GM19351 (cell line): ENCODE data around the gene SLC27A6.
"Not testable (repeated sequence)": the region's sequence is repeated elsewhere in the genome, so short reads cannot be mapped to it uniquely, and the experiment has no call there.

Experiments used
- ATAC-seq: cut with Tn5 transposase; IDR thresholded peaks from one replicate; pipeline ENCODE4 v1.9.1; 2021; ENCODE audit warnings: mild to moderate bottlenecking, moderate library complexity; ENCODE audit not compliant: unreplicated experiment

Gene SLC27A6

GRCh38 chr5:128965011-128965637 lies at the start of gene SLC27A6:
TSS of gene SLC27A6 (plus strand) at chr5:128965488. CDS start at chr5:128966138, 650 bp downstream.
- no peak for ATAC-seq

GRCh38 chr5:128919542-128919941 lies 45.7 kb upstream of the SLC27A6 start:
- no peak for ATAC-seq

GRCh38 chr5:128920345-128921215 lies 44.7 kb upstream of the SLC27A6 start:
- no peak for ATAC-seq

GRCh38 chr5:128924299-128924698 lies 41.0 kb upstream of the SLC27A6 start:
- no peak for ATAC-seq

DNA sequence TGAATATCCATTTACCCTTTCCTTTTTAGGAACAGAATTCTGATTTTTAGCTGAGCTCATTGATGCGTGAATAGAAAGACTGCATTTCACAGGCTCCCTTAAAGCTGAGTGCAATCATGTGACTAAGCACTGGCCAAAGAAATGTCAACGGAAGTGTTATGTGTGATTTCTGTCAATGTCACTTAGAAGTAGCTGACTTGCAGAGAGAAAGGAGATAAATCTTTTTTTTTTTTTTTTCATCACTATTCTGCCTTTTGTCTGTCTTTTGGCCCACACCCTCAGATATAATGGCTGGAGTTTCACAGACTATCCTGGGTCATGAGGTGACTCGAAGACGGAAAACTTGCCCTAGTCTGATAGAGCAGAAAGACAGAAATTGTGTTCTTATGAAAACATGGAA lies 39.3 kb upstream of the SLC27A6 start:
- no peak for ATAC-seq

GRCh38 chr5:128927644-128928043 lies 37.6 kb upstream of the SLC27A6 start:
- ATAC-seq = no peak

DNA sequence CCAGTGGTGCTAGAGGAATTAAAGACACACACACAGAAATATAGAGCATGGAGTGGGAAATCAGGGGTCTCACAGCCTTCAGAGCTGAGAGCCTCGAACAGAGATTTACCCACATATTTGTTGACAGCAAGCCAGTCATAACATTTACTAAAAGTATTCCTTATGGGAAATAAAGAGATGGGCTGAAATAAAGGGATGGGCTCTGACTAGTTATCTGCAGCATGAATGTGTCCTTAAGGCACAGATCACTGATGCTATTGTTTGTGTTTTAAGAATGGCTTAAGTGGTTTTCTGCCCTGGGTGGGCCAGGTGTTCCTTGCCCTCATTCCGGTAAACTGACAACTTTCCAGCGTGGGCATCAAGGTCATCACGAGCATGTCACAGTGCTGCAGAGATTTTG lies 33.1 kb upstream of the SLC27A6 start:
- not testable (repeated sequence) for ATAC-seq

DNA sequence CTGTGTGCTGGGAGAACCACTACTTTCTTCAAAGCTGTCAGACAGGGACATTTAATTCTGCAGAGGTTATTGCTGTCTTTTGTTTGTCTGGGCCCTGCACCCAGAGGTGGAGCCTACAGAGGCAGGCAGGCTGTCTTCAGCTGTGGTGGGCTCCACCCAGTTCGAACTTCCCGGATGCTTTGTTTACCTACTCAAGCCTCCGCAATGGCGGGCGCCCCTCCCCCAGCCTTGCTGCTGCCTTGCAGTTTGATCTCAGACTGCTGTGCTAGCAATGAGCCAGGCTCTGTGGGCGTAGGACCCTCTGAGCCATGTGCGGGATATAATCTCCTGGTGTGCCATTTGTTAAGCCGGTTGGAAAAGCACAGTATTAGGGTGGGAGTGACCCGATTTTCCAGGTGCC lies 22.2 kb upstream of the SLC27A6 start:
- not testable (repeated sequence) for ATAC-seq

DNA sequence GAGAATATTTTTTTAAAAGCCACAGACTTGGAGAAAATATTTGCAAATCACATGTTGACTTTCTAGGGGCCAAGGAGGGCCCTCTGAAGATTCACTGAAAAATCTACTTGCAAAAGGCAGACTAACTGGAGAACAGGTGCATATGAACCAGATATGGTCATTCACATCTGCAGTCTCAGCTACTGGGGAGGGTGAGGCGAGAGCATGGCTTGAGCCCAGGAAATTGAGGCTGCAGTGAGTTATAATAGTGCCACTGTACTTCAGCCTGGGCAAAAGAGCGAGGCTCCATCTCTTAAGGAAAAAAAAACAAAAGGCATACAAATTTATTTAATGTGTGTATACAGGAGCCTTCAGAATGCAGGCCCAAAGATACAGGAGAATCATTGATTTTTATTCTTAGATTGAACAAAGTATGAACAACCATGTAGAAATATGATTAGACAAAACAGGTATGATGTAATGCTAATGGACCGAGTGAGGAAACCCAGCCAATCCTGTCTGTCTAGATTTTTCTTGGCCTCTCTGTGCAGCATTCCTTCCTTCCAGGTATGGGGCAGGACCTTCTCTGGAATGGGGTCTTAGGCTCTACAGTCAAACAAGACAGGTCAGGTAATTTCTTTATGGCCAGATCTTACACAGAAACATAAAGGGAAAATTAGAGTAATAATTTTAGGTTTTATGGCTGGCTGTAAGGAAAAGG lies 15.3 kb upstream of the SLC27A6 start:
- ATAC-seq = no peak

- ATAC-seq = not testable (repeated sequence)
Measured at GRCh38 chr5:128951301-128951700, 14.0 kb upstream of the SLC27A6 start.

GRCh38 chr5:128956164-128956563 lies 9.1 kb upstream of the SLC27A6 start:
- no peak for ATAC-seq

GRCh38 chr5:128962211-128962610 lies 3.1 kb upstream of the SLC27A6 start:
- ATAC-seq = no peak

DNA sequence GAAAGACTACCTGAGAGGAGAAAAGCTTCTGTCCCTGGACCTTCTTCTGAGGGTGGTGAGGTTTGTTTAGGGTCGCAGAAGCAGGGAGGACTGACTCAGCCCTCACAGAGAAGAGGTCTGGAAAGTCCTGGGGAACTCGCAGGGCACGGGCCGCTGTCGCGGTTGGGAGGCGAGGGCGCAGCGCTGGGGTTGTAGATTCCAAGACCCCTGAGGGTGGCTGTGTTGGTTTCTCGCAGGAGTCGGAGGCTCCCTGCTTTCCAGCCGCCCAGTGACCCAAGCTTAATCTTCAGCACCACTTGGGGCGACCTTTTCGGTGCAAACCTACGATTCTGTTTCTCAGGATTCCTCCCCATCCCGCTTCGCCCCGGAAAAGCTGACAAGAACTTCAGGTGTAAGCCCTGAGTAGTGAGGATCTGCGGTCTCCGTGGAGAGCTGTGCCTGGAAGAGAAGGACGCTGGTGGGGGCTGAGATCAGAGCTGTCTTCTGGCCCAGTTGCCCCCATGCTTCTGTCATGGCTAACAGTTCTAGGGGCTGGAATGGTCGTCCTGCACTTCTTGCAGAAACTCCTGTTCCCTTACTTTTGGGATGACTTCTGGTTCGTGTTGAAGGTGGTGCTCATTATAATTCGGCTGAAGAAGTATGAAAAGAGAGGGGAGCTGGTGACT lies 482 bp downstream of the SLC27A6 start:
- ATAC-seq = no peak

GRCh38 chr5:128966375-128966774 lies 1.1 kb downstream of the SLC27A6 start:
- no peak for ATAC-seq

DNA sequence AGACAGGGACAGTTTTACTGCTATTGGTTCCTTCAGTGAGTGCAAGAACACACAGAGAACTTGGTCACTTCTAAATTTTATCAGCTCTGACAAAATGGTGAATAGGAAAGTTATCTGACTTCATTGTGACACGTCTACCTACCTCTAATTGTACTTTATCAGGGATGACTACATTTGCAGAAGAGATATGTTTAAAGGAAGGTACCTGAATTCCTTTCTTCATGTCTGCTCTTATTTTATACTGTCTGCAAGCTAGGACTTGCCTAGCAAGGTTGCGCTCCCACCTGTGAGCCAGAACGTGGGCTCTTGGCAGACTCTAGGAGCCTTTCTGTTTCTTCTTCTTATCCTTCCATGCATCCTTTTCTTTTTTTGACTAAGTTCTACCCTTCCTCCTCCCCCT lies 1.6 kb downstream of the SLC27A6 start:
- no peak for ATAC-seq

- no peak for ATAC-seq
Measured at GRCh38 chr5:128973244-128973643, 8.0 kb downstream of the SLC27A6 start.

GRCh38 chr5:128974567-128974966 lies 9.3 kb downstream of the SLC27A6 start:
- ATAC-seq = no peak

GRCh38 chr5:128979761-128980160 lies 14.5 kb downstream of the SLC27A6 start:
- no peak for ATAC-seq

DNA sequence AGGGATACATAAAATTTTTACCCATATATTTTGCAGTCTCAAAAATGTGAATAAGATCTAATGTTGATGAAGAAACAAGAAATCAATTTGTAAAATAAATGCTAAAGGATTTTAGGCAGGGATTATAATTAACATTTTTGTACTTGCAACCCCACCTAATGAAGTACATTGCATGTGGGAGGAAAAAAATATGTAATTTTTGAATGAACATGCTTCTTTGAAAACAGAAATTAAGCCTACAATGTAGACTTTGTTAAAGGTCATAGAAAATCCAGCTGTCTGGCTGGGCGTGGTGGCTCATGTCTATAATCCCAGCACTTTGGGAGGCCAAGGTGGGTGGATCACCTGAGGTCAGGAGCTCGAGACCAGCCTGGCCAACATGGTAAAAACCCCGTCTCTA lies 15.6 kb downstream of the SLC27A6 start:
- no peak for ATAC-seq

DNA sequence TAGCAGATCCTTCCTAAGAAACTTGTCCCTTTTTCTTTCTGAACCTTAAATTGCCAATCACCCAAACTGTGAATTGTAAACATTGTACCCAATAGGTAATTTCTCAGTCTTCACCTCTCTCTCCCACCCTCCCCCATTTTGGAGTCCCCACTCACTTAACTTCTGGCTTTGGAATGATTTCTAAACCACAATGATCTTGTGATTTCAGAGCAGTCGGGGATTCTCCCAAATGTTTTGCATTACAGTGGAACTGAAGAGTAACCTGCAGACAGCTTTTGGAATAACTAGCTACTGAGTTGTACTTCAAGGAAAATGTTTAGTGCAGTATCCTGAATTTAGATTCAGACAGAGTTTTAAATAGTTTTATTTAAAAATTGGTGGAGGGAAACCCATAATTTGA lies 19.2 kb downstream of the SLC27A6 start:
- no peak for ATAC-seq

- no peak for ATAC-seq
Measured at GRCh38 chr5:128988476-128988875, 23.2 kb downstream of the SLC27A6 start.
